Retinal pigment epithelial cell (primary cell): Measurements from ENCODE around the gene NUP42.

ENCODE experiments used
- DNase-seq: peaks from one replicate; pipeline ENCODE4 v3.0.0-alpha.2; 2010; ENCODE audit warnings: low read depth
- H3K4me3 ChIP-seq: 2 replicates; pipeline ENCODE4 v1.5.1; 2011; ENCODE audit warnings: mild to moderate bottlenecking, low read length, control low read depth, moderate library complexity
- TF ChIP-seq, protein P1 (sequence below): conservative IDR thresholded peaks from 2 replicates; pipeline ENCODE4 v1.5.1; 2011; ENCODE audit warnings: low read depth, low read length, control low read depth, inconsistent platforms

The NUP42 gene

DNA sequence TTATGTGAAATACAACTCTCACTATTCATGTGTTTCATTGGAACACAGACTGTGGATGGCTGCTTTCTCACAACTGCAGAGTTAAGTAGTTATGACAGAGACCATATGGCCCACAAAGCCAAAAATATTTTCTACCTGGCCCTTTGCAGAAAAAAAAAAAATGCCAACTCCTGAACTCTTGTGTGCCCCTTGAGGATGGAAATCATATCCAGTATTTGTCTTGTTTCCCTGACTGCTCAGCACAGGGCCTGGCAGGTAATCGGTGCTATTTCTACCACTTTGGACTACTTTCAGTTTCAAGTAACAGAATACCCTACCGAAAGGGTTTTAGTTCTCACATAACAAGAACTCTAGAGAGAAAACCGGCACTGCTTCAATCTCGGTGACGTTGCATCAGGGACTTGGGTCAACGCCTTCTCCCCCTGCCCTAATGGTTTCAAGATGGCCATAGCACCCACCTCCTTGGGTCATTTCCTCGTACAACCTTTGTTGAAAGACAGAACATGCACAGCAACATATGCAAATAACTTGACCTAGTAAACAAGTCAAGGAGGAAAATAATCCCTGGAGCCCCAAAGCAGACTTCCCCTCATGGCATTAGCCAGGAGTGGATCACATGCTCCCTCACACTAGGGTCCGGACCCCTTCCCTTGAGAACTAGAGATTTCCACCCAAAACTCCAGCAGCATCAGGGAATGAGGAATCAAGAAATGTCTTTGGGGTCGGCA lies 52.9 kb downstream of the NUP42 start:
- H3K4me3 ChIP-seq = no peak overlapping the region
- DNase-seq = no peak

DNA sequence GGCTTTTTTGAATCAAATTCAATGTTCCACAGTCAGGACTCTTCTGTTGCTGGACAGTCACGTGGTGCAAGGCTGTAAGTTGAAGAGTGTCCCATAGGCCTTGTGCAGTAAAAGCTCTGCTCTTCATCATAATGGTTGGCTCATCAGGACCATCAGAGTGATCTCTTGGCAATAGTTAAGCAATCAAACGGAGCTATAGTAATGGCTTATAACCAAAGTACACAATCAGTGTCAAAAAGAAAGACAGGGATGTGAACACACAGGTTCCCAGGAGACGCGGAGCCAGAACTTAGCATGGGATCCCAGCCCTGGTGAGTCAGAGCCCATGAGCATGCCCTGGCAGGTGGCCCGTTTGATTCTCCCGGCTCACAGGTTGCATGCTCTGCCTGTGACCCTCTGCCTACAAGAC lies 54.0 kb downstream of the NUP42 start:
- TF ChIP-seq, protein P1, sequence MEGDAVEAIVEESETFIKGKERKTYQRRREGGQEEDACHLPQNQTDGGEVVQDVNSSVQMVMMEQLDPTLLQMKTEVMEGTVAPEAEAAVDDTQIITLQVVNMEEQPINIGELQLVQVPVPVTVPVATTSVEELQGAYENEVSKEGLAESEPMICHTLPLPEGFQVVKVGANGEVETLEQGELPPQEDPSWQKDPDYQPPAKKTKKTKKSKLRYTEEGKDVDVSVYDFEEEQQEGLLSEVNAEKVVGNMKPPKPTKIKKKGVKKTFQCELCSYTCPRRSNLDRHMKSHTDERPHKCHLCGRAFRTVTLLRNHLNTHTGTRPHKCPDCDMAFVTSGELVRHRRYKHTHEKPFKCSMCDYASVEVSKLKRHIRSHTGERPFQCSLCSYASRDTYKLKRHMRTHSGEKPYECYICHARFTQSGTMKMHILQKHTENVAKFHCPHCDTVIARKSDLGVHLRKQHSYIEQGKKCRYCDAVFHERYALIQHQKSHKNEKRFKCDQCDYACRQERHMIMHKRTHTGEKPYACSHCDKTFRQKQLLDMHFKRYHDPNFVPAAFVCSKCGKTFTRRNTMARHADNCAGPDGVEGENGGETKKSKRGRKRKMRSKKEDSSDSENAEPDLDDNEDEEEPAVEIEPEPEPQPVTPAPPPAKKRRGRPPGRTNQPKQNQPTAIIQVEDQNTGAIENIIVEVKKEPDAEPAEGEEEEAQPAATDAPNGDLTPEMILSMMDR = no peak
- peak; percentile 76 for DNase-seq
- H3K4me3 ChIP-seq = no peak overlapping the region

More for the DNA sequence above, 52.9 kb downstream of the NUP42 start:
- TF ChIP-seq, protein P1 = no peak

DNA sequence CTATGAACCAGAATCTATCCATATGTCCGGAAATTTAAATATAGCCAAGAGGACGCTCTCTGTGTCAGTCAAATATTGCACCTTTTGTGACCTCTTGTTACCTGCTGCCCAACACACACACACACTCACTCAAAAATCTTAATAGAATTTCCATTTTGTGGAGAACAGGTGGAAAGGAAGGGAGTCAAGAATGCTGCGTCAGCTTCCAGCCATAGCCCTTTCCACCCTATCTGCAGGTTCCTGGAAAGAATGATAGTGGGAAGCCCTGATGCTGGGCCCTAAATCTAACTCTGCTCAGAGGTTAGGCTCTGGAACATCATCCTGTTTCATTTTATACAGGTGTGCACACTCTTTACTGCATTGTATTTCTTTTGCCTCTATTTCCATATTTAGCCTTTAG lies 55.2 kb downstream of the NUP42 start:
- TF ChIP-seq, protein P1 = no peak
- H3K4me3 ChIP-seq = no peak overlapping the region
- no peak for DNase-seq

DNA sequence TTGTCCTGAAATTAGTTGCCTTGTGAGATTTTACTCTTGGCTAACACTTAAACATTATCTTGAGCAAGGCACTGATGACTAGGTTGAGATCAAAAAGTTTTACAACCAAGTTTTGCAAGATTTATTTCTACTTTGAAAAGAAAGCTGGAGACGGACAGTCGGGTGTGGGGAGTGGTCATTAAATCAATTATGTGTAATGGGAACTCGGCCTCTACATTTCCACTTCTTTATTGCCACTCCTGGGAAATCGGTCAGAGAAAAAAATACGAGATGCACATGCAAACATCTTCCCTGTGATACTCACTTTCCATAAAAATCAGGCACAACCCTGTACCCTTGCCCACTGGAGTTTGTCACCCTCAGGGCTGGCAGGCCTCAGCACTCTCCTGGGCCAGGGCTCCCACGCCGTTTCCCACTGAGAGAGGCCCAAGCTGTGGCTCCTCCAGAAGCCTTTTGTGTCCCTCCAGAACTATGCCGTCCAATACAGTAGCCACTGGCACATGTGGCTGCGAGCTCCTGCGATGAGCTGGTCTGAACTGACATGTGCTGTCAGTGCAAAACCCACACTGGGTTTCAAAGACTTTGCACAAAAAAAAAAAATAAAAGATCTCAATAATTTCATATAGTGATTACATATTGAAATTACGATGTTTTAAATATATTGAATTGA lies 57.3 kb downstream of the NUP42 start:
- no peak overlapping the region for H3K4me3 ChIP-seq
- DNase-seq = no peak
- TF ChIP-seq, protein P1 = no peak

DNA sequence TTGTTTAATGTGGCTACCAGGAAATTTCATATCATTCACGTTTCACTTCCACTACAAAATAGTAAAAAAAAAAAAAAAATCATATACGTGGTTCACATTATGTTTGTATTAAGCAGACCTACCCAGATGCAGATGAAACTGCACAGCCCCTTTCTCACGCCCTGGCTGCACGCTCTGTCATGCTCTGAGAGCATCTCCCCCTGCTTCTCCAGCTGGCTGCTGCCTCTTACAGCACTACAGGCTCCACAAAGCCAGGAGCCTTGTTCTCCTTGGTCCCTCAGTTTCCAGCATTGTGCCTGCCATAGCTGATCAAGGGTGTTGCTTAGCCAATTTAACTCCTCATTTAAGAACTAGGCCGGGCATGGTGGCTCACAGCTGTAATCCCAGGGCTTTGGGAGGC lies 57.9 kb downstream of the NUP42 start:
- no peak for DNase-seq
- H3K4me3 ChIP-seq = no peak overlapping the region
- TF ChIP-seq, protein P1 = no peak

DNA sequence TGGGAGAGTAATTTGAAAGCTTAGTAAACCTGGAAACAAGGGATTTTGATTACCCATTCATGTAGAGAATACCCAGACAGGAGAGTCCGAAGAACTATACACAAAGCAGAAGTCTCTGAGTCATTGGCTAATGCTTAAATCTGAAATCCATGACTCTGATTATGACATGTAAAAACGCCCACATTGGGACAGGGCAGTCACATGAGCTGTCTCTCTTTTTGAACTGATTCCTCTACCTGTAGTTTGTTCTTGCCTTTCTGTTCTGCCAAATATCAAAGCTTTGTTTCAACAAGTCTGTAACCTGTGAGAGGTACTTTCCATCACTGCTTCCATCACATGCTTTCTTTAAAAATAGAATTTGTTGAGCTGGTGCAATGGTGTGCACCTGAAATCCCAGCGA lies 60.5 kb downstream of the NUP42 start:
- peak; percentile 85 for DNase-seq
- TF ChIP-seq, protein P1 = no peak
- no peak overlapping the region for H3K4me3 ChIP-seq

DNA sequence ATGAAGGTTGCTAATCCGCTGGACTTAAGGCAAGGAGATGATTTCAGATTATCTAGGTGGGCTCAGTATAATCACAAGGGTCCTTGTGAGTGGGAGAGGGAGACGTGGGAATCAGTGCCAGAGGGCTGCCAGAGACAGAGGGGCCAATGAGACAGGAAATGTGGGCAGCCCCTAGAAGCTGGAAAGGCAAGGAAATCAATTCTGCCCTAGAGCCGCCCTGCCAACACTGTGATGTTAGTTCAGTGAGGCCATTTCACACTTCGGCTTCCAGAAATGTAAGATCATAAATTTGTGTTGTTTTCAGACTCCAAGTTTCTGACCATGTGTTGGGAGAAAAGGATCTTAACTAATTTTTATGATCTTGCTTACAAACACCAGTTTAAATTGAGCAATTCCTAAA lies 61.1 kb downstream of the NUP42 start:
- TF ChIP-seq, protein P1 = no peak
- no peak overlapping the region for H3K4me3 ChIP-seq
- no peak for DNase-seq
